ENCODE data around the gene CCDC80.
A peak's percentile ranks its signal among the peaks of the same experiment; 100 is the strongest.

CCDC80 gene

GRCh38 chr3:112650482-112650881 is 9.5 kb upstream of the CCDC80 start:
- DNase-seq (ENCODE audit: insufficient read length, low spot score): no peak
- no peak for TF ChIP-seq POLR2A (IDR thresholded peaks at IDR 0.05; ENCODE audit: low read depth, low read length)
- FAIRE-seq: no peak

GRCh38 chr3:112649478-112649735 is 8.5 kb upstream of the CCDC80 start:
- TF ChIP-seq POLR2A (IDR thresholded peaks at IDR 0.05; ENCODE audit: low read depth, low read length): no peak
- no peak for FAIRE-seq
- DNase-seq (ENCODE audit: insufficient read length, low spot score): no peak

DNA sequence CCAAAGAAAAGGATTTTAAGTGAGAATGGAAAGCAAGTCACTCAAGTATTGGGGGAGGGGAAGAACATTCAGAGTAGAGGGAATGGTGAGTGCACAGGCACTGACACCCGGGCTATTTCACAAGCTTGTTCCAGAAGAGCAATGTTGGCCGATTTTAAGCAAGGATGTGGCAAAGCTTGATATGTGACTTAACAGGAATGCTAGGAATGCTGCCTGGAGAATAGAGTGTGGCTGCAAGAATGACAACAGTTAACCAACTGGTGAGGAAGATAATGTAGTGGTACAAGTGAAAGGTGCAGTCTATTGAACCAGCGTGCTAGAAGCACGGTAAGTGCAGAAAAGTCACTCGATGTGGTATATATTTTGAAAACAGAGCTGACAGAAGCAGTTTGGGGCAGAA is 6.2 kb upstream of the CCDC80 start:
- DNase-seq (ENCODE audit: insufficient read length, low spot score): peak; percentile 44
- FAIRE-seq: peak; percentile 93
- no peak for TF ChIP-seq POLR2A (IDR thresholded peaks at IDR 0.05; ENCODE audit: low read depth, low read length)

- FAIRE-seq (no peak), DNase-seq (ENCODE audit: insufficient read length, low spot score) (no peak)
- no peak for TF ChIP-seq POLR2A (IDR thresholded peaks at IDR 0.05; ENCODE audit: low read depth, low read length)
Observed at GRCh38 chr3:112646623-112647022, 5.7 kb upstream of the CCDC80 start.

DNA sequence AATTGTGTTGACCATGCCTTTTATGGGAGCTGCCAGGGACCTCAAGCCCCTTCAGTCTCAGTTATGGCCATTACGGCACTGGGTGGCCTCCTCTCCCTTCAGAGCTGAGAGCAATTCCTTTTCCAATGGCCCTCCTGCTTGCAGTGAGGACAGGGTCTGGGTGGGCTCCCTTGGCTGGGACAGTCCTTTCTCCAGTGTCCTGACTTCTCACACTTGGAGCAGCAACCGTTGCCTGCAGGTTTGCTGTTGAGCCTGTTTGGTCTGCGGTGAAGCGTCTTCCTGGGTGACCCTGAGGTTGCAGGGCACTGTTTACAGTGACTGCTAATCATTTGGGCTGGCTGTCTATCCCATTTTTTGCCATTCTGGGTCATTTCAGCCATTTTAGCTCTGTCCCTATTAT is 3.5 kb upstream of the CCDC80 start:
- TF ChIP-seq POLR2A (IDR thresholded peaks at IDR 0.05; ENCODE audit: low read depth, low read length): no peak
- FAIRE-seq: no peak
- no peak for DNase-seq (ENCODE audit: insufficient read length, low spot score)

GRCh38 chr3:112643621-112644240 is 2.8 kb upstream of the CCDC80 start:
- DNase-seq (ENCODE audit: insufficient read length, low spot score): no peak
- no peak for TF ChIP-seq POLR2A (IDR thresholded peaks at IDR 0.05; ENCODE audit: low read depth, low read length)
- FAIRE-seq: no peak

DNA sequence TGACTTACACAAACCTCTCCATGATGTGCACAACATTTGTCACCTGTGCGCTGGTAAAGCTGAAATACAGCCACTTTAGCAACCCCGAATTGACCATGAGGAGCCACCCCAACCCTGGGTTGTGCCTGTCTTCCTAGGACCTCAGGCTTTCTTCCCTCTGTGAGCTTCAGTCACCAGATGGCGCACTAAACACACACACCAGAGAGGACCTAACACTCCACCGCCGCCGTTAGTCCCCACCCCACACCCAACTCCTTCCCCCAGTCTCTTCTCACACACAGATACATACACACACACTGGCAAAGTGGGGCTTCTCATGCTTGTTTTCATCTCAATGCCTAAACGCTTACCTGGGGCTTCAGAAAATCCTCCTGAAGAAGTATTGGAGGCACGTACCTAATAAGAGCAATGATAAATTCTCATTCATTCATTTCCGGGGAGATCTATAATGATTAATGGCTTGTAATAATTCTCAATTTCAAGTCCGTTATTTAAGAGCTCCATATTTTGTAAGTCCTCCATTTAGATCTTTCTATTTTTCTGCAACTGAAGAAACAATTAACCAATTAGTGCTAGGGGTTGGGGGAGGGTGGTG is 2.1 kb upstream of the CCDC80 start:
- FAIRE-seq (peak; percentile 90), DNase-seq (ENCODE audit: insufficient read length, low spot score) (peak; percentile 42)
- no peak for TF ChIP-seq POLR2A (IDR thresholded peaks at IDR 0.05; ENCODE audit: low read depth, low read length)

DNA sequence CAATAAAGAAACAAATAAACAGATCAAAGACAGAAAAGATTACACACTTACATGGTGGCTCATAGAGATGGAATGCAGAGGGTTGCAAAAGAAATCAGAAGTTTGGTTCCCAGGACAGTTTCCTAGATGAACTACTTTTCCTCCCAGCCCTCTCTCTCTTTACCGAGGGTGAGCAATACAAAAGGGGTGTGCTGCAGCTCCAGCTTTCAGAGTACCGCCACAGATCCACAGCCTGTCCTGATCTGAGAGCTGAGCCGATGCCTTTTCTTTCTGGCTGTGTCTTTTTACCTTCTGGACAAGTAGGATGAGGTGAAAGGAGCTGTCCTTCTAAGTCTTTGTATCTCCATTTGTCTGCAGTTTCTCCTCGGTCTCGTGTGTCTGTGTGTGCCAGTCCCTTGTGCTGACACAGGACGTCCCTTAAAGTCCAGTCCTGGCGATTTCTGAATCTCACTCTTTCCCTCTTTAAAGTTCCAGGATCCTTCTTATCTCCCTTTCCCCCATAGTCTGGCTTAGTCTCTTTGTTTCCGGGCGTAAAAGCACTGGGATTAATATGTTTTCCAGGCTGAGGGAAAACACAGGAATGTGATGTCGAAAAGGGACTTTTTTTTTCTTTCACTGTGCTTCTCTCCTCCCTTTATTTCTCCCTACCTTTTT is 540 bp downstream of the CCDC80 start:
- DNase-seq (ENCODE audit: insufficient read length, low spot score) (peak; percentile 30), FAIRE-seq (no peak)
- no peak for TF ChIP-seq POLR2A (IDR thresholded peaks at IDR 0.05; ENCODE audit: low read depth, low read length)

- FAIRE-seq (no peak), DNase-seq (ENCODE audit: insufficient read length, low spot score) (no peak)
- TF ChIP-seq POLR2A (IDR thresholded peaks at IDR 0.05; ENCODE audit: low read depth, low read length): no peak
Observed at GRCh38 chr3:112639455-112640225, 1.3 kb downstream of the CCDC80 start.

GRCh38 chr3:112638327-112639020 is 2.5 kb downstream of the CCDC80 start:
- no peak for FAIRE-seq
- no peak for TF ChIP-seq POLR2A (IDR thresholded peaks at IDR 0.05; ENCODE audit: low read depth, low read length)
- no peak for DNase-seq (ENCODE audit: insufficient read length, low spot score)

DNA sequence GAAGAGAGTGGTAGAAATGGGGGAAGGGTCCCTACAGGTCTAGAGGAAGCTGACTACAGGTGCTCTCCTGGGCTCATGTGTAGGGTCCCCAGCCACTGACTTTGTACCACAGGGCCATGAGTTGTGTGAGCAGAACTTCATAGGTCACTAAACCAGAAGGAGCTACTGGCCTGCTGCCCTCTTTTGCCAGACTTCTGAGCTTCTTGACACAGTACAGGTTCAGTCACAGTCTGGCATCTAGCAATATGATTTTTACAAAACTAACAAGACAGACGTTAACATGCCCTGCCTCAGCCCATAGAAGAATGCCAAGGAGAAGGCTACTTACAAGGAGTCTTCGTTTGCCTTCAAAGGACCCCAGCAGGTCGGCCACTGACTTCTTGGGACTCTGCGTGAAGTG is 3.2 kb downstream of the CCDC80 start:
- DNase-seq (ENCODE audit: insufficient read length, low spot score): no peak

GRCh38 chr3:112635674-112636073 is 5.3 kb downstream of the CCDC80 start:
- FAIRE-seq (peak; percentile 64), DNase-seq (ENCODE audit: insufficient read length, low spot score) (no peak)
- no peak for TF ChIP-seq POLR2A (IDR thresholded peaks at IDR 0.05; ENCODE audit: low read depth, low read length)

More for the DNA sequence above, 3.2 kb downstream of the CCDC80 start:
- no peak for FAIRE-seq
- TF ChIP-seq POLR2A (IDR thresholded peaks at IDR 0.05; ENCODE audit: low read depth, low read length): no peak

GRCh38 chr3:112634786-112635541 is 6.0 kb downstream of the CCDC80 start:
- no peak for TF ChIP-seq POLR2A (IDR thresholded peaks at IDR 0.05; ENCODE audit: low read depth, low read length)
- FAIRE-seq (peak; percentile 11), DNase-seq (ENCODE audit: insufficient read length, low spot score) (no peak)
